Vagina (tissue), 2 donors: ENCODE results near the gene PALM2AKAP2.

Experiments
- POLR2AphosphoS5 ChIP-seq, 2 donors: sonication (generic); formaldehyde crosslinking; IDR thresholded peaks; one replicate each; pipeline ENCODE4 v1.9.0; 2017; ENCODE audit warnings: antibody characterized with exemption in 2 of 2, mild to moderate bottlenecking in 2 of 2, low read depth in 1 of 2; ENCODE audit not compliant: insufficient read depth in 1 of 2
- TF ChIP-seq, protein P1 (sequence below), 3 experiments: fragments of 450-650 bp in 2 of 3; fragments of 200-600 bp in 1 of 3; sonication (generic) in 1 of 3; IDR thresholded peaks; one replicate each; pipeline ENCODE4 v1.5.1; 2017 to 2019; ENCODE audit warnings: antibody characterized with exemption in 3 of 3, mild to moderate bottlenecking in 2 of 3, moderate library complexity in 2 of 3

GRCh38 chr9:109765830-109766229 is 14.2 kb upstream of the PALM2AKAP2 start:
- no peak for TF ChIP-seq POLR2AphosphoS5 (IDR thresholded peaks at IDR 0.05; ENCODE audit: insufficient read depth in 1 of 2, low read depth in 1 of 2)
- TF ChIP-seq, protein P1, sequence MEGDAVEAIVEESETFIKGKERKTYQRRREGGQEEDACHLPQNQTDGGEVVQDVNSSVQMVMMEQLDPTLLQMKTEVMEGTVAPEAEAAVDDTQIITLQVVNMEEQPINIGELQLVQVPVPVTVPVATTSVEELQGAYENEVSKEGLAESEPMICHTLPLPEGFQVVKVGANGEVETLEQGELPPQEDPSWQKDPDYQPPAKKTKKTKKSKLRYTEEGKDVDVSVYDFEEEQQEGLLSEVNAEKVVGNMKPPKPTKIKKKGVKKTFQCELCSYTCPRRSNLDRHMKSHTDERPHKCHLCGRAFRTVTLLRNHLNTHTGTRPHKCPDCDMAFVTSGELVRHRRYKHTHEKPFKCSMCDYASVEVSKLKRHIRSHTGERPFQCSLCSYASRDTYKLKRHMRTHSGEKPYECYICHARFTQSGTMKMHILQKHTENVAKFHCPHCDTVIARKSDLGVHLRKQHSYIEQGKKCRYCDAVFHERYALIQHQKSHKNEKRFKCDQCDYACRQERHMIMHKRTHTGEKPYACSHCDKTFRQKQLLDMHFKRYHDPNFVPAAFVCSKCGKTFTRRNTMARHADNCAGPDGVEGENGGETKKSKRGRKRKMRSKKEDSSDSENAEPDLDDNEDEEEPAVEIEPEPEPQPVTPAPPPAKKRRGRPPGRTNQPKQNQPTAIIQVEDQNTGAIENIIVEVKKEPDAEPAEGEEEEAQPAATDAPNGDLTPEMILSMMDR (IDR thresholded peaks at IDR 0.05) = no peak
